Measurements from ENCODE around the gene TTC33.
A peak's percentile ranks its signal among the peaks of the same experiment; 100 is the strongest.
"Not testable (repeated sequence)": the region's sequence is repeated elsewhere in the genome, so short reads cannot be mapped to it uniquely, and the experiment has no call there.

TTC33 gene

DNA sequence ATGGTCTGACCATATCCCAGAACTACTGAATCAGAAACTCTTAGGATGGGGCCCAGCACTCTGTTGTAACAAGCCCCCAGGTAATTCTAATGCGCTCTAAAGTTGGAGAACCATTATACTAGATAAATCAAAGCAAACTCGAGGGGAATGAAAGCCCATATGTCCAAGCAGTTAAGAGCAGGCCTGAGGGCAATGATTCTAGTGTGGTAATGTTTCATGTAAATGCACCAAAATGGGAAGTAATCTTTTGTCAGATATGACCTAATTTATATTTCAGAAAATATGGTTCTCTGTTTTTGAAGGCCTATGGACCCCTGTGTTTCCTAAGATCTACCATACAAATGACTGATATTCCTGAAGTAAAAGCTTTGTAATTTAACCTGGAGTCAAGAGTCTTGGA is 184.0 kb downstream of the TTC33 start:
- DNase-seq (ENCODE audit: low read depth) = no peak

GRCh38 chr5:40570408-40571129 is 185.2 kb downstream of the TTC33 start:
- peak; percentile 63 for DNase-seq (ENCODE audit: low read depth)

- no peak for DNase-seq (ENCODE audit: low read depth)
These were observed 186.1 kb downstream of the TTC33 start for GRCh38 chr5:40569546-40570270.

DNA sequence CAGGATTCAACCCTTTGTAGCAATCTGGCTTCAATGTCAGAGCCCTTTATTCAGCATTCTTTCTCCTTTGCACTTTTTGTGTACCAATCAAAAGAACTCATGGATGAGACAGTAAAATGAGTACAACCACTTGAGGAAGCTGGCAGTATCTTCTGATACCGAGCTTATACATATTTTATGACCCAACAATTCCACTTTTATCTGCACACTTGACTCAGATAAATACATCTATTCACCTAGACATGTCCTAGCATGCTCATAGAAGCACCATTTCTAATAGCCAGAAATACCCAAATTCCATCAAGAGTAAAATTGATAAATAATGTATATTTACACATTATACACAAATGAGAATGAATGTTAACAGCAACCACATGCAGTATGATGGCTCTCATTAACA is 187.2 kb downstream of the TTC33 start:
- DNase-seq (ENCODE audit: low read depth) = no peak

GRCh38 chr5:40563173-40563572 is 192.6 kb downstream of the TTC33 start:
- not testable (repeated sequence) for DNase-seq (ENCODE audit: low read depth)

DNA sequence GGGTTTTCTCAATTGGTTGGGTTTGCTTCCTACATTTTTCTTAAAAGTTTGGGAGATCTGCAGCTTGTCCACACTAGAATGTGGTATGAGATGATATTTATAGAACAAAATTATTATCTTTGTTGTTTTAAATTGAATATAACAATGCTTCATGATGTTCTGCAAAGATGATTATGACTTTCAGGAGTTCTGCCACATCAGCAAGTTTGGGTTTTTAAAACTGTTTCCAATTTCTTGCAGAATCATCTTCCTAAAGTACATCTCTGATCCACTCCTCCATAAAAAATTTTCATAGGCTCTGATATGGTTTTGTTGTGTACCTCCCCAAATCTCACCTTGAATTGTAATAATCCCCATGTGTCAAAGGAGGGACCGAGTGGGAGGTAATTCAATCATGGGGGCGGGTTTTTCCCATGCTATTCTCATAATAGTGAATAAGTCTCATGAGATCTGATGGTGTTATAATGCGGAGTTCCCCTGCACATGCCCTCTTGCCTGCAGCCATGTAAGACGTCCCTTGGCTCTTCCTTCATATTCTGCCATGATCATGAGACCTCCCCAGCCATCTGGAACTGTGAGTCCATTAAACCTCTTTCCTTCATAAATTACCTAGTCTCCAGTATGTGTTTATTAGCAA is 195.2 kb downstream of the TTC33 start:
- DNase-seq (ENCODE audit: low read depth) = no peak

DNA sequence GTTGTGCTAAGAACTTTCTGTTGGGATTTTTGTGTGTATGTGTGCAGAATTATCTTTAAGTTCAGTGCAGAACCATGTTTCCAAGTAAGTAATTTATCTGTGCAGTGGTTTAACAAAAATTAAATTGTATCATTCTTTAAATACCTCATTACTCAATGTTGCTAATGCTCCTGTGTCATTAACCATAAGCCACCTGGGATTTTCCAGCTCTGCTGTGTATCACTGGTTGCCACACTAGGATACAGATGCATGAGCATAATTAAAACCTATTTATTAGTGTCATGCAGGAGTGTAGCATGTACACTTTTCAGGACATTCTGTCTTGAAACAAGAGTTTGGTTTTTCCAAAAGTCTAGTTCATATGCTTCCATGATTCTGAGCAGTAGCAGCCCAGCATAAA is 196.5 kb downstream of the TTC33 start:
- peak; percentile 77 for DNase-seq (ENCODE audit: low read depth)

GRCh38 chr5:40557501-40557900 is 198.3 kb downstream of the TTC33 start:
- no peak for DNase-seq (ENCODE audit: low read depth)

DNA sequence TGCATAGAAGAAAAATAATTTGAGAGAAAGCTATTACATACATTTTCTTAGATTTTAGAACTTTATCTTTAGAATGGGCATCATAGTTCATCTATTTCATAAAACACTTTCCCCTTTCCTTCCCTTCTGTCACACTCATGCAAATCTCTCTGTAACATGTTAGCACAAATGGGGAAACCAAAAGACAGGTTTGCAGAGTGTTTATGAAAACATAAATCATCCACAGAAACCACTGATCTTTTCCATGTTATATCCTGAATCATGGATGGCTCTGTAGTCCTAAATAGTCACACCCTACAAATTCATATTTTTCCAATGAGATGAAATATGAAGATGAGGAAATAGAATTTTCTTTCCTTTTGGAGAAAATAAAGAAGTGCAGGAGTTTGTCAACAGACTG is 198.9 kb downstream of the TTC33 start:
- DNase-seq (ENCODE audit: low read depth) = no peak

- DNase-seq (ENCODE audit: low read depth) = no peak
These were observed 199.9 kb downstream of the TTC33 start for GRCh38 chr5:40555886-40556285.

DNA sequence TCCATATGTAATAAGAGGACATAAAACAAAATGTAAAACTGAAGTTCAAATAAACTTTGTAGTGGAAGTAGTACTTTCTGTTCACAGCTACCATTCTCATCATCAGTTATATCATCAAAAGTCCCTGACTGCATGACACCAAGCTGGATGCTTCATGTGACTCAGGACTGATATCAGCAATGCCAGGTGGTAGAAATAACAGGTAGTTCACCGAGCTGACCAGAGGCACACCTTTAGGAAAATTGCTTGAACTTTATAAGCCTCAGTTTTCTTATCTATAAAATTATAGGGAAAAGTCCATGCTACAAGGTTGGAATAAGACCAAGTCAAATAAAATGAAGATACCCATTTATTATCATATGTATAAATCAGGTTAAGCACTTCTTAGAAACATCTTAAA is 200.9 kb downstream of the TTC33 start:
- DNase-seq (ENCODE audit: low read depth) = no peak

DNA sequence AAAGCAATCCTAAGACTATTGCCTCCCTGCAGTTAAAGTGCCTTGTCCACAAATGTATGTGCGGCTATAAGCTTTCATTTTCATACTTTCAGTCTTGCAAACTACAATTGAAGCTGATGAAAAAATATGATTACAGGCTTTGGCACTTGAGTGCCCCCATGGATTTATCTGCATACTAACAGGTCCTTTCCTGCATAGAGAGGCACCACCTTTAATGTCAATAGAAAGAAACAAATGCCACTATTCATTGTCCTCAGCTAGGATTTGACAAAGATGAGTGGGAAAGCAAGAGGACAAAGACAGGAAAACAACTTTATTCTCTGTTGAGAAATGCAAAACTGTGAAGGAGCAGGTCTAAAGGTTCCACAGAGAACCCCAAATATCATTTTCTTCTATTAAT is 201.7 kb downstream of the TTC33 start:
- no peak for DNase-seq (ENCODE audit: low read depth)

GRCh38 chr5:40552981-40553380 is 202.8 kb downstream of the TTC33 start:
- DNase-seq (ENCODE audit: low read depth) = peak; percentile 25

DNA sequence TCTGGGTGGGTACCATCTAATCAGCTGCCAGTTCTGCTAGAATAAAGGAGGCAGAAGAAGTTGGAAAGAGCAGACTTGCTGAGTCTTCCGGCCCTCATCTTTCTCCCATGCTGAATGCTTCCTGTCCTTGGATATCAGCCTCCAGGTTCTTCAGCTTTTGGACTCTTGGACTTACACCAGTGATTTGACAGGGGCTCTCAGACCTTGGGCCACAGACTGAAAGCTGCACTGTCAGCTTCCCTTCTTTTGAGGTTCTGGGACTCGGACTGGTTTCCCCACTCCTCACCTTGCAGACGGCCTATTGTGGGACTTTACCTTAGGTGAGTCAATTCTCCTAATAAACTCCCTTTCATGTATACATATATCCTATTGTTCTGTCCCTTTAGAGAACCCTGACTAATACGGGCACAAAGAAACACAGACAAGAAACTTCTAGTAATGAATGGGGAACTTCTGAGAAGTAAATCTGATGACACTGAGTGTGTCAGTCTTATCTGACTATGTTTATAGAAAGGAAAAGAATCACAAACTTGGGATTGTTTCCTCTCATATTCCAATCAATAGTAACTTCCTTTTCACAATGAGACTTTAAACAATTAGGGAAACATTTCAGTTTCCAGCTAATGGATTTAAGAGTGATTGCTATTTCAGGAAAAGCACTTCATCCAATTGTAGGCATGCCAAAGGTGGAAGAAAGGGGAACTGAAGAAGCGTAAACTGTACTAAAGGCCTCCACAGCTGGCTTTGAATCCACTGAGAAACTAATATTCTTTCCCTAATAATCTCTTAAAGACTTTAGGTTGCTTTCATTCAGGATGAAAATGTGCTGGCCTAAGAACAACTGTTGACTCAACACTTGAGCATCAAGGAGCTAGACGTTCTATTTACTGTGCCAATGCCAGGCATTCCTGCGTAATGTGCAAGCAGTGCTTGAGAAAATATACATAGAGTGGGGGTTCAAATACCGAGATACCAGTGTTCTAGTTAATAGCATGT is 204.0 kb downstream of the TTC33 start:
- peak; percentile 98 for DNase-seq (ENCODE audit: low read depth)

- no peak for DNase-seq (ENCODE audit: low read depth)
These were observed 205.3 kb downstream of the TTC33 start for GRCh38 chr5:40550481-40550880.

DNA sequence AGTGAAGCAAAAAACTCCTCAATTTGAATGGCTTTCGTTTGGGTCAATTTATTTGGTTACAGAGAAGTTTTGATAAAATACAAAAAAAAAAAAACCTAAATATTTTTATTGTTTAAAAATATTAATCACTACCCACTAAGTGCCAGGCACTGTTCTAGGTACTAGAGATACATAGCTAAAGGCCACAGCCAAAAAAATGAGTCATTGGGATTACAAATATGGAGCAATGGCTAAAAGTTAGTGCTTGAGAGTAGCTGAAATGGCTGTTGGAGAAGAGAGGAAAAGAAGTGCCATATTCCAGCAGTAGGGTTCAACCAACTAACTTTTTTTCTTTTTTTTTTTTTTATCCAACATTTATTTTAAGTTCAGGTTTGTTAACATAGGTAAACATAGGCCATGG is 206.1 kb downstream of the TTC33 start:
- peak; percentile 58 for DNase-seq (ENCODE audit: low read depth)

DNA sequence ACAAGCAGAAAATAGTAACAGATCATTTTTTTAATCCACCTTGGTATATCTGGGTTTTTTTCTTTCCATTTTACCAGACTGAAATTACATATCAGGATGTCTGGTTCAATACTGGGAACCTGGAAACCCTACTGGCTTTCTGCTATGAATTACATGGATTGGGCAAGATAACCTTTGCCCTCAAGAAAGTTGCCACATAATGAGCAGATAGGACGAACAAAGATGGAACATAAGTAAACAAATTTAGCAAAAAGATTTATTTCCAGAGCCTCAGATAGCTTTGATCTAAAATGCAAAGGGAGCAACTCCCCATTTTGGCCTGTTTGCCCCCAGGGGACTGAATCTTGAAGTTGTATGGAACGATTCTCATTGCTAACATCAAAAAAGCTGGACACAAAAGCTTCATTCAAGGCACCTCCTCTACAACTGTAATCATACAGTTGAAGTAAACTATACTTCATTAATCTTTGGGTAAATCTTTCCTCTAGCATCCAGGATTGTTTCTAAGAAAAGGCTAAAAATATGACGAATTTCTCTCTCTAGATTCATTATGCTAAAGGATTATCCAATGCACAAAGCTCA is 207.7 kb downstream of the TTC33 start:
- DNase-seq (ENCODE audit: low read depth) = peak; percentile 69

- DNase-seq (ENCODE audit: low read depth) = no peak
These were observed 208.2 kb downstream of the TTC33 start for GRCh38 chr5:40547557-40547956.

- DNase-seq (ENCODE audit: low read depth) = no peak
These were observed 215.5 kb downstream of the TTC33 start for GRCh38 chr5:40540301-40540700.

GRCh38 chr5:40524677-40525076 is 231.1 kb downstream of the TTC33 start:
- DNase-seq (ENCODE audit: low read depth) = no peak

DNA sequence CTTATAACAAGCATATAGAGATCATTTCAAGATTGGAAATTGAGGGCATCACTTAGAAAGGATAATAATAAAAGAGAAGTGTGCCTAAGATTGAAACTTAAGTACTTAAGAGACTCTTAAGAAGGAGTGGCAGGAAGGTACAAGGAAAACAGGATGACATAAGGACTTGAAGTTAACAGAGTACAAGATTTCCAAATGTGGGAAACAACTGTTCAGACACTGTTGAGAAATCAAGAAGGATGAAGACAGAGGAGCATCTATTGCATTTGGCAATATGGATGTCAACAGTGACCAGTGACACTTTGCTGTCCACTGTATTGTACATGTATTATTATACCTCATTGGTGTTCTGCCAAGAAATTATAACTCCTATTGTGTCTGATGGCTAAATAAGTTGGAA is 233.8 kb downstream of the TTC33 start:
- peak; percentile 13 for DNase-seq (ENCODE audit: low read depth)

All from amniotic epithelial cell (primary cell).